GM21576 (cell line): ENCODE measurements around the gene CCDC138.

ENCODE experiments used
- ATAC-seq: cut with Tn5 transposase; IDR thresholded peaks from one replicate; pipeline ENCODE4 v1.9.1; 2021; ENCODE audit warnings: mild to moderate bottlenecking, moderate library complexity; ENCODE audit not compliant: unreplicated experiment

The CCDC138 gene

DNA sequence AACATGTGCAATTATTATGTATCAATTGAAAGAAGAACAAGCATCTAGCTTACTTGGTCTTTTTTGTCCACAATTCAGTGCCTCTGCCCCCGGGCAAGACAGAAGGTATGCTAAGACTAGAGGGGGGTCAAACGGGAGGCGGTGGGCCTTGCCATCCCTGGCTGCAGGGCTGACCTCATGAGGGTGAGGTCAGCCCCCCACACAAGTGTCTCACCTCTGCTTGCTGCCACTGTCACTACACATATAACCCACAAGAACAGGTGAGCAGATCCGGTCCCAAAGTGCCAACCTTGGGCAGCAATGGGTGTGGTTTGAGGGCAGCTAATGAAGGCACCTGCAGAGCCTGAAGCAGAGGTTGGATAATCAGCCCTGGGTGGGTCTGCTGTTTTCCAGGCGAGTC is 131.0 kb downstream of the CCDC138 start:
- ATAC-seq: no peak

DNA sequence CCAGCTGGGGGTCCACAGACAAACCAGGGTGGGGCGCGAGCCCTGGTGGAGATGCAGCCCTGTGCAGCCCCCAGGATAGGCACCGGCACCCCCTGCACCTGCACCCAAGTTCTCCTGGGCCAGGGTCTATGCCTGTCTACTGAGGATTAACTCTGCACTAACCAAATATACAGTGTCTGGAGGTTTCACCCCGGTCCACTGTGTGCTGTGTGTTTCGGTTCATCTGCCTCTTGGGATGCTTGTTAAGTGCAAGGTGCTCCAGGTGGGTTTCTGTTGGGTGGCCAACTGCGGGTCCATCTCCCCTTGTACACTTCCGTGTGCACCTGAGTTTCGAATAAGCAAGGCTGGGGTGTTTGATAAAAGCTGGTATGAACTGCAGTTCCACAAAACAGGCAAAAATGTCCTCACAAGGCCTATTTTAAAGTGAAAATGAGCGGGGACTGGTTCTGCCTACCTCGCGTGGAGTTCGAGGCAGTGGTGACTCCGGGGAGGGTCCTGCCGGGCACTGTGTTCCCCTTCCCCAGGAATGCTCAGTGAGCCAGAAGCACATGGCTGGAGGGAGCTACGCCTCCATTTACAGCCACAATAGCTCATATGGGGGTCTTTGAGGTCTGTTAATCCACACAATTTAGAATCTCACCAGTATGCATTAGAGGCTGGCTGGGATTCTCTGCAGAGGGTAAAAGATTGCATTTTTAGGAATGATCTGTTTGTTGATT is 131.7 kb downstream of the CCDC138 start:
- ATAC-seq: no peak

GRCh38 chr2:108918941-108919341 is 132.4 kb downstream of the CCDC138 start:
- ATAC-seq: no peak

GRCh38 chr2:108919571-108920373 is 133.2 kb downstream of the CCDC138 start:
- ATAC-seq: no peak

- no peak for ATAC-seq
Observed at GRCh38 chr2:108920686-108921085, 134.1 kb downstream of the CCDC138 start.

DNA sequence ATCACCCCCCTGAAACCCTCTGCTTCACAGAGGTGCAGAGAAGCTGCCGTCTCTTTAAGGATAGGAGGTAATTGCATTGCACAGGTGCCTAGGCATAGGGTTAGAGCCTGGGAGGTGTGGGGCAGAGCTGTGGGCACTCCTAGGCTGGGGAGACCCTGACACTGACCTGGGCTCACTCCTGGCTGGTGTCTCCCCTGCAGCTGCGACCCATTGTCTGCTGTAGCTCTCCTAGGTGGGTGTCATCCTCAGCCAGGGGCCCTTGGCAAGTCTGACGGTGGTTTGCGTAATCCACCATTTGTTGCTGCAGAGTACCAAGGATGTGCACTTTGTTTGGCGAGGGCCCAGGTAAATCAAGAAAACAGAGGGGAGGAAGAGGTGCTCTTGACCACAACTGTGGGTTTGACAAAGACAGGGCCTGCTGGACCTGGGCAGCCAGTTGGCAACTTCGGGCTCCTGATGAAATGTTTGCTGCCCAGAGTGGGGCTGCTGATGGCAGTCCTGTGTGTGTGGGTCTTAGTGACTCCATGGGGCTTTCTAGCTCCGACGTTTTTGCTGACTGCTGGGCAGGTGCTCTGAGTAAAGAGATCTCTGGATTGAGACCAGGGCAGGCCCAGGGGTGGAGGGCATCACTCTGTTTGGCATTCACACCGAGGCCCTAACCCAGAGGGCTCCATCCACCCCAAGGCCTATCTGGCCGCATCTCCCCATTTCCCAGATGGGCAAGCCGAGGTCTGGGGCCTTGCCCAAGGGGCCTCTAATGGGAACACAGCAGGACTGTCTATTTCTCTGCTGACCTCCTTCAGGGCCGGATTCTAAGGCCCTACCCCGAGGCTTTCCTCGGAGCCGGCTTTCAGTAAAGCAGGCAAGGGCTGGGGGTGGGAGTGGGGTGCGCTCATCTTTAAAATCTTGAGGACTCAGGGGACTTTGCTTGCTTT is 134.8 kb downstream of the CCDC138 start:
- ATAC-seq: no peak

GRCh38 chr2:108922141-108922915 is 135.8 kb downstream of the CCDC138 start:
- no peak for ATAC-seq

DNA sequence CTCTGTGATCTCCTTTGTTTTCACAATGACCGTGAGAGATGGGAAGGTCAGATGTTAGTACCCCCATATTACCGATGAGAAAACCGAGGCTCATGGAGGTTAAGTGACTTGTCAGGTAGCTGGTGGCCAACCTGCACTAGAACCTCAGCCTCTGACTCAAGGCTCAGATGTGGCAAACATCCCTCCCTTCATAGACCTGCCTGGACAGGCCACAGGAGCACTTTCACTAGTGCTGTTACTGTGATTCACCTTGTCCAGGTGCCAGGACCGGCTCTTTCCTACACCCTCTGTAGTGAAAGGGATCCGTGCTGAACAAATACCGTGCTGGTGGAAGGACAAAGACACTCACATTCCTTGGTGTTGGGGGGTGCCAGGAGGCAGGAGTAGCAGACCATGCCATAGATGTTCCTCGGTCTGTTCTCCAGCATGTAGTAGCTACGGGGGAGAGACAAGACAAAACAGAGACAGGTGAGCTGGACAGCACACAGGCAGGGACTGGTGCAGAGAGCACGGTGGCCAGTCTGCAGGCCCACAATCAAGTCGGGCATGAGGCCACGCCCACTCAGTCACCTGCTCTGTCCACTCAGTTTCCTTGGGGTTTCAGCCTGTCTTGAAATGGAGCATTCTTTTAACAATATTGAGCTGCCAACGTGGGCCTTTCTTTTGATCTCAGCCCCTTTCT is 136.6 kb downstream of the CCDC138 start:
- no peak for ATAC-seq

DNA sequence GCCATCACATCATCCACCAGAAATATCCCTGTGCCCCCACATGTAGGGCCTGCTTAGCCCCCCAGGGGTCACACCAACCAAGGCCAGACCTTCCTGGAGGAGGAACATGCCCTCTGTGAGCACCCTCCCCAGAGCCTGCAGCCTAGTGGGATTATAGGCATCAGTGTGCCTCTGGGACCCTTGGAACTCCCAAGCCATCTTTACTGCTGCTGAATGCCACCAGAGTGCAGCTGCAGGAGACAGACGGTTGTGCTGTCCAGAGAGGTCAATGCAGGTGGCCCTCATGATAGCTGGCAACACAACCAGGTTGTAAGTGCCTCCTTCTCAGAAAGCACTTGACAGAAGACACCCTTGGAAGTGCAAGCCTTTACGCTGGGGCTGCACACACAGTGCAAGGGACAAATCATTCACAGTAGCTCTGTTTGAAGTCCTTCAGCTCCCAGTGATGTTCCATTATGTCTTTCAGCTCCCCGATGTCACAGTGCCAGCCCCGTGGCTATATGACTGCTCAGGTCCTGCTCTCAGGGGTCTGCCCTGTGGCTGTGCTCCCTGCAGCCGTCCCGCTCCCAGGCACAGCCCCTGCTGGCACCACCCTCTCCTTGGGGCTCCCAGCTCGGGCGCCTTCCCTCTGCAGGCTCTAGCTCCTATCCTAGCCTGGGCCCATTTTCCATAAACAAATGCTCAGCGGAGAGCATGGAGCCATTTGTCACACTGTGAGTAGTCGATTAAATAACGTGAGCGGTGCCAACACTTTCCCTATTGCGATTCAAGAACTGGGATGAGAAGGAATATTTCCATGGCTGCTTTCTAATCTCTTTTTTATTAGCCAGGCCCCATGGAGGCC is 137.4 kb downstream of the CCDC138 start:
- no peak for ATAC-seq

- ATAC-seq: no peak
Observed at GRCh38 chr2:108924580-108925251, 138.1 kb downstream of the CCDC138 start.

GRCh38 chr2:108925286-108925685 is 138.7 kb downstream of the CCDC138 start:
- ATAC-seq: no peak

DNA sequence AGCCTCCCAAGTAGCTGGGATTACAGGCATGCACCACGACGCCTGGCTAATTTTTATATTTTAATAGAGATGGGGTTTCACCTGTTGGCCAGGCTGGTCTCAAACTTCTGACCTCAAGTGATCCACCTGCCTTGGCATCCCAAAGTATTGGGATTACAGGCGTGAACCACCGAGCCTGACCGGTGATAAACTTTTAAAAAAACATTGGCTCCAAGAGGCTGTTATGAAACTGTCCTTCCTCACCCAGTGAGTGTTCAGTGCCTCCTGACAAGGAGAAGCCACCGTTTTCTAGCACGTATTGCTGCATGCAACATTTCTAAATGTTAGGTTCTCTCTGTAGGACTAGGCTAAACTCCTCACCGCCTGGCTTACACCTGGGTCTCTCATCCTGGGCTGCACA is 139.2 kb downstream of the CCDC138 start:
- ATAC-seq: no peak
